Upper lobe of left lung (tissue), 6 donors: ENCODE data around the gene ZNF319. TPM values are rescaled to one million over a fixed set of nuclear protein-coding genes. Genes with fewer than 3 reads are reported as not detected.

ENCODE experiments used
- ATAC-seq, 2 donors: fragments of 200-7000 bp; cut with Tn5 transposase; one replicate each; pipeline ENCODE4 v1.9.1; 2022; ENCODE audit warnings: mild to moderate bottlenecking in 2 of 2, moderate library complexity in 2 of 2; ENCODE audit not compliant: low FRiP score in 2 of 2
- DNase-seq, 2 donors: peaks; one replicate each; pipeline ENCODE4 v3.0.0-alpha.2; 2019 to 2020
- H3K27ac ChIP-seq, 4 donors: fragments of 200-600 bp; sonication (generic); one replicate each; pipeline ENCODE4 v1.5.1; 2016 to 2019
- H3K27me3 ChIP-seq, 4 donors: fragments of 200-600 bp; sonication (generic); one replicate each; pipeline ENCODE4 v1.5.1; 2017 to 2019
- H3K36me3 ChIP-seq, 4 donors: fragments of 200-600 bp; sonication (generic); one replicate each; pipeline ENCODE4 v1.5.1; 2016 to 2019
- H3K4me1 ChIP-seq, 4 donors: fragments of 200-600 bp; sonication (generic); one replicate each; pipeline ENCODE4 v1.5.1; 2018 to 2019
- H3K4me3 ChIP-seq, 4 donors: fragments of 200-600 bp; sonication (generic); one replicate each; pipeline ENCODE4 v1.5.1; 2017 to 2019; ENCODE audit warnings: mild to moderate bottlenecking in 2 of 4, moderate library complexity in 1 of 4
- H3K9me3 ChIP-seq, 4 donors: fragments of 200-600 bp; sonication (generic); one replicate each; pipeline ENCODE4 v1.5.1; 2018 to 2019
- EP300 ChIP-seq, 4 donors: sonication (generic); formaldehyde crosslinking; IDR thresholded peaks; one replicate each; pipeline ENCODE4 v1.5.1; 2017; ENCODE audit warnings: antibody characterized with exemption in 4 of 4, control low read depth in 2 of 4
- POLR2A ChIP-seq, 4 donors: fragments of 450-650 bp; IDR thresholded peaks; one replicate each; pipeline ENCODE4 v1.5.1; 2016 to 2017; ENCODE audit warnings: antibody characterized with exemption in 4 of 4, mild to moderate bottlenecking in 2 of 4
- POLR2AphosphoS5 ChIP-seq, 2 donors: sonication (generic); formaldehyde crosslinking; IDR thresholded peaks; one replicate each; pipeline ENCODE4 v1.5.1; 2017; ENCODE audit warnings: antibody characterized with exemption in 2 of 2
- WGBS, 2 donors: methylation state at CpG; one replicate each; pipeline ENCODE4 v1.1.5; 2017 to 2018; 5-methylcytosine and 5-hydroxymethylcytosine counted together
- total RNA-seq, 6 donors: library from RNA; depleted of rRNA in 4 of 6; stranded (reverse); fragments of >200 nt in 4 of 6; gene quantifications; one replicate each; pipeline versions ENCODE4 v1.1.0 to v1.2.1, GENCODE V29; 2016 to 2021
- TF ChIP-seq, protein P1 (sequence below), 6 experiments: fragments of 450-650 bp in 4 of 6; fragments of 200-600 bp in 2 of 6; sonication (generic) in 2 of 6; IDR thresholded peaks; one replicate each; pipeline ENCODE4 v1.5.1; 2016 to 2019; ENCODE audit warnings: antibody characterized with exemption in 6 of 6
- donor health status: DM: no; HTN: no; CAD: no; lungs with moderate emphysema.
- donor health status: DM: no; HTN: yes; CAD: no; lungs with severe emphysema.

The ZNF319 gene
- total RNA-seq, 6 donors from 2014 or later = 8.0 to 28.3 (median 13.3) TPM

DNA sequence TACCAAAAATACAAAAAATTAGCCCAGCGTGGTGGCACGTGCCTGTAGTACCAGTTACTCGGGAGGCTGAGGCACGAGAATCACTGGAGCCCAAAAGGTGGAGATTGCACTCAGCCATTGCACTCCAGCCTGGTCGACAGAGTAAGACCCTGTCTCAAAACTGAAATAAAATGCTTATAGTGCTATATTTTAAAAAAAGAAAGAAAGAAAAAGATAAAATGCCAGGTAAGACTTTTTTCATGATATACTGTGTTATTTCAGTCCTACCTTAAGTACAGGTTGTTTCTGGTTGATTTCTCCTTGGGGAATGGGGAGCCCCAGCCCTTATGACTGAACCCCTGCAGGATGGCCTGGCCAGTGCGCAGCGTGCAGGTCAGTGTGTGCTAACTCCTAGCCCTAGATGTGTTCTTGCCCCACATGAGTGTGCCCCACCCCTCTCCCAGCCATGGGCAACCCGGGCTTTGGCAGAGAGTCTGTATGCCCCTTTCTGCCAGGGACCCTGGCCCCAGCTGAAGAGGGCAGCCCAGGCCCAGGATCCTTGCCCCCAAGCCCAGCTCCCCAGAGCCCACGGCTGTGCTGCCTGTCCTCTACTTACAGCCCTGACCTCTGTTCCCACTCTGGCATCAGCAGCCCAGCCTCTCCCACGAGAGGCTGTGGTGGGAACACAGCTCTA is 30.9 kb downstream of the ZNF319 start:
- H3K27me3 ChIP-seq = no peaks in the 10 kb centered on the region
- no peak overlapping the region for H3K27ac ChIP-seq
- no peak overlapping the region for H3K4me3 ChIP-seq
- peak in 1 of 2 donors; percentile 36 for ATAC-seq
- no peak for TF ChIP-seq POLR2A (IDR thresholded peaks at IDR 0.05)
- TF ChIP-seq, protein P1, sequence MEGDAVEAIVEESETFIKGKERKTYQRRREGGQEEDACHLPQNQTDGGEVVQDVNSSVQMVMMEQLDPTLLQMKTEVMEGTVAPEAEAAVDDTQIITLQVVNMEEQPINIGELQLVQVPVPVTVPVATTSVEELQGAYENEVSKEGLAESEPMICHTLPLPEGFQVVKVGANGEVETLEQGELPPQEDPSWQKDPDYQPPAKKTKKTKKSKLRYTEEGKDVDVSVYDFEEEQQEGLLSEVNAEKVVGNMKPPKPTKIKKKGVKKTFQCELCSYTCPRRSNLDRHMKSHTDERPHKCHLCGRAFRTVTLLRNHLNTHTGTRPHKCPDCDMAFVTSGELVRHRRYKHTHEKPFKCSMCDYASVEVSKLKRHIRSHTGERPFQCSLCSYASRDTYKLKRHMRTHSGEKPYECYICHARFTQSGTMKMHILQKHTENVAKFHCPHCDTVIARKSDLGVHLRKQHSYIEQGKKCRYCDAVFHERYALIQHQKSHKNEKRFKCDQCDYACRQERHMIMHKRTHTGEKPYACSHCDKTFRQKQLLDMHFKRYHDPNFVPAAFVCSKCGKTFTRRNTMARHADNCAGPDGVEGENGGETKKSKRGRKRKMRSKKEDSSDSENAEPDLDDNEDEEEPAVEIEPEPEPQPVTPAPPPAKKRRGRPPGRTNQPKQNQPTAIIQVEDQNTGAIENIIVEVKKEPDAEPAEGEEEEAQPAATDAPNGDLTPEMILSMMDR (IDR thresholded peaks at IDR 0.05) = no peak
- no peak for TF ChIP-seq POLR2AphosphoS5 (IDR thresholded peaks at IDR 0.05)
- TF ChIP-seq EP300 (IDR thresholded peaks at IDR 0.05) = no peak
- H3K4me1 ChIP-seq = no peaks in the 10 kb centered on the region
- H3K9me3 ChIP-seq = no peaks in the 10 kb centered on the region
- WGBS, 2 donors = 88% methylated on average over 10 of the region's 10 CpGs
- no peaks in the 10 kb centered on the region for H3K36me3 ChIP-seq
- DNase-seq = peak in 1 of 2 donors; percentile 40

DNA sequence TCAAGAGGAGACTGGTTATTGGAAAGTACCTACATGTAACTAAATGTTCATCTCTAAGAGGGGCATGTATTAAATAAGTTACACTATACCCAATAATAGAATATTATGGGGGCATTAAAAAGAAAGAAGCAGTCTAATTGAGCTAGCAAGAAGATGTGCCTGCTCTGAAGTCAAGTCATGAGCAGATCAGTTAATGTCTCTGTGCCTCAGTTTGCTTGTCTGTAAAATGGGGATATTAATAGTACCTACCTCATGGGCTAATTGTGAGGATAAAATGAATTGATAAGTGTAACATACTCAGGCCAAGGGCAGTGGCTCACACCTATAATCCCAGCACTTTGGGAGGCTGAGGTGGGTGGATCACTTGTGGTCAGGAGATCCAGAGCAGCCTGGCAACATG is 32.6 kb downstream of the ZNF319 start:
- H3K27ac ChIP-seq = no peak overlapping the region
- no peaks in the 10 kb centered on the region for H3K9me3 ChIP-seq
- TF ChIP-seq POLR2A (IDR thresholded peaks at IDR 0.05) = no peak
- no peak for TF ChIP-seq POLR2AphosphoS5 (IDR thresholded peaks at IDR 0.05)
- TF ChIP-seq EP300 (IDR thresholded peaks at IDR 0.05) = no peak
- TF ChIP-seq, protein P1 (IDR thresholded peaks at IDR 0.05) = no peak
- no peaks in the 10 kb centered on the region for H3K27me3 ChIP-seq
- no peaks in the 10 kb centered on the region for H3K4me1 ChIP-seq
- ATAC-seq (no peak), DNase-seq (no peak)
- no peaks in the 10 kb centered on the region for H3K36me3 ChIP-seq
- H3K4me3 ChIP-seq = no peak overlapping the region

DNA sequence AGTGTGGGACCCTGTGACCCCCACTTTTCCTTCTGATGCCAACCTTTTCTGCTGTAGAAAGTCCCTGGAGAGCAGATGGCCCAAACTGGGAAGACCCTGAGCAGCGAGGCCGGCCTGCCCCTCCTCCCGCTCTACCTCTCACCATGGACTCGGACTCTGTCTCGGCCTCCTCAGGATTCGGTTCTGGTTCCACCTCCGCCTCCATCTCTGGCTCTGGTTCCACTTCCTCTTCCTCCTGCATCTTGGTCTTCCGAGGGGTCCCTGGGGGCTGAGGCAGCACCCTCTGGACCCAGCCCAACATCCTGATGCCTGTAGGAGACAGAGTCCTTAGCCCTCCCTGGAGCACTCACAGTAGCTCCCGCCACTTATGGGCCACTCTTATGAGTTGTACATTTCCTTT is 33.5 kb downstream of the ZNF319 start:
- TF ChIP-seq POLR2A (IDR thresholded peaks at IDR 0.05) = no peak
- WGBS, 2 donors = 85 to 92% methylated on average over 9 of the region's 9 CpGs
- no peak overlapping the region for H3K4me3 ChIP-seq
- no peaks in the 10 kb centered on the region for H3K36me3 ChIP-seq
- no peaks in the 10 kb centered on the region for H3K4me1 ChIP-seq
- no peak for DNase-seq
- H3K9me3 ChIP-seq = no peaks in the 10 kb centered on the region
- no peak for ATAC-seq
- no peak overlapping the region for H3K27ac ChIP-seq
- no peaks in the 10 kb centered on the region for H3K27me3 ChIP-seq

DNA sequence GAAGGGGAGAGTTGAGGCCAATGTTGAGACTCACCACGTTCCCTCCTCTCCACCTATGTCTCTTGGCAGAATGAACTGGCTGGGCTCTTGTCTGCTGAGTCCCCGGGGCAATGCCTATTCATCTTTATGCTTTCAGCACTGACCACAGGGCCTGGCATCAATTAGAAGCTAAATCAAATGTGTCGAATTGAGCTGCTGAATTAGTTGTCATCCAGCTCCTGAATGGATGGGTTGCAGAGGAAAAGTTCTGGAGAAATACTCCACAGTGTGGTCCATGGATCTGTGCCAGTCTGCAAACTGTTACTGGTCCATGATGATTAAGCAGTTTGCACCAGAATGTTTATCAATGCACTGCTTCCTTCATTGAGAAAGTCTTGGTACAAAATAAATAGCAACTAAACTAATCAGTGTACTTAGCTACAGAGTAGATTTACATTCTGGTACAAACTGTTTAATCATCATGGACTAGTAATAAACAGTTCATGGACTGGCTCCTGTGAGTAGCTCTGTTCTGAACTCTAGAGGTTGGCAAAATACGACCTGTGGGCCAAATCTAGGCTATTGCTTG is 34.2 kb downstream of the ZNF319 start:
- no peaks in the 10 kb centered on the region for H3K27me3 ChIP-seq
- H3K4me3 ChIP-seq = no peak overlapping the region
- H3K36me3 ChIP-seq = no peaks in the 10 kb centered on the region
- no peak overlapping the region for H3K27ac ChIP-seq
- ATAC-seq = no peak
- H3K4me1 ChIP-seq = no peaks in the 10 kb centered on the region
- TF ChIP-seq EP300 (IDR thresholded peaks at IDR 0.05) (no peak), POLR2AphosphoS5 (IDR thresholded peaks at IDR 0.05) (no peak), POLR2A (IDR thresholded peaks at IDR 0.05) (no peak)
- TF ChIP-seq, protein P1 (IDR thresholded peaks at IDR 0.05) = no peak
- WGBS, 2 donors = 46 to 55% methylated on average over 4 of the region's 4 CpGs
- DNase-seq = no peak
- H3K9me3 ChIP-seq = no peaks in the 10 kb centered on the region

DNA sequence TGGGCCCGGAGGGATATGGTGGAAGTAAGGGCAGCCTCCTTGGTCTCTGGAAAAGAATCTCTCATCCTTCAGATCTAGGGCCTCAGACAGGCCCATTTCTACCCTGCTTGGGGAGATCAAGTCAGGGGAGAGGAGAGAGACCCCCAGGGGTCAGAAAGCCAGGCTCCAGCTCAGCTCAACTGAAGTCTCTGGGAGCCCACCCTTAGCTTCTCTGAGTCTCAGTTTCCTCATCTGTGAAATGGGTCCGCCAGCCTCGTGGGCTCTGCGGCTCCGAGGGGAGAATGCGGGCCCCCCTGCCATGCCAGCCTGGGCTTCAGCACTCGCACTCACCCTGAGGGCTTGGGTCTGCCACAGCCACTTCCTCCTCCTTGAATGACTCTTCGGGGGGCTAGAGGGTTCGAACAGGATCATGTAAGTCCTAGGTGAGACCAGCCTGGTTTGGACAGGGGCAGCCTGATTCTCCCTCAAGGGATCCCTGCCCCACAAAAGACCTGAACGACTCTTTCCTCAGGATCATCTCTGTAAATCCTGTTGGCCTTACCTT is 36.2 kb downstream of the ZNF319 start:
- Histone ChIP-seq H3K36me3 (no peaks in the 10 kb centered on the region), H3K4me3 (no peak overlapping the region), H3K27ac (no peak overlapping the region), H3K9me3 (no peaks in the 10 kb centered on the region), H3K27me3 (no peaks in the 10 kb centered on the region), H3K4me1 (no peaks in the 10 kb centered on the region)
- TF ChIP-seq POLR2A (IDR thresholded peaks at IDR 0.05) (no peak), POLR2AphosphoS5 (IDR thresholded peaks at IDR 0.05) (no peak), EP300 (IDR thresholded peaks at IDR 0.05) (no peak)
- TF ChIP-seq, protein P1 (IDR thresholded peaks at IDR 0.05) = no peak
- no peak for ATAC-seq
- WGBS, 2 donors = 85 to 88% methylated on average over 3 to 4 of the region's 10 CpGs
- DNase-seq = no peak
